Measurements from ENCODE around the gene ETS1.

- TF ChIP-seq, protein P1, sequence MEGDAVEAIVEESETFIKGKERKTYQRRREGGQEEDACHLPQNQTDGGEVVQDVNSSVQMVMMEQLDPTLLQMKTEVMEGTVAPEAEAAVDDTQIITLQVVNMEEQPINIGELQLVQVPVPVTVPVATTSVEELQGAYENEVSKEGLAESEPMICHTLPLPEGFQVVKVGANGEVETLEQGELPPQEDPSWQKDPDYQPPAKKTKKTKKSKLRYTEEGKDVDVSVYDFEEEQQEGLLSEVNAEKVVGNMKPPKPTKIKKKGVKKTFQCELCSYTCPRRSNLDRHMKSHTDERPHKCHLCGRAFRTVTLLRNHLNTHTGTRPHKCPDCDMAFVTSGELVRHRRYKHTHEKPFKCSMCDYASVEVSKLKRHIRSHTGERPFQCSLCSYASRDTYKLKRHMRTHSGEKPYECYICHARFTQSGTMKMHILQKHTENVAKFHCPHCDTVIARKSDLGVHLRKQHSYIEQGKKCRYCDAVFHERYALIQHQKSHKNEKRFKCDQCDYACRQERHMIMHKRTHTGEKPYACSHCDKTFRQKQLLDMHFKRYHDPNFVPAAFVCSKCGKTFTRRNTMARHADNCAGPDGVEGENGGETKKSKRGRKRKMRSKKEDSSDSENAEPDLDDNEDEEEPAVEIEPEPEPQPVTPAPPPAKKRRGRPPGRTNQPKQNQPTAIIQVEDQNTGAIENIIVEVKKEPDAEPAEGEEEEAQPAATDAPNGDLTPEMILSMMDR (IDR thresholded peaks at IDR 0.05): no peak
- no peak for TF ChIP-seq POLR2AphosphoS5 (IDR thresholded peaks at IDR 0.05)
- no peak for TF ChIP-seq POLR2A (IDR thresholded peaks at IDR 0.05)
- TF ChIP-seq EP300 (IDR thresholded peaks at IDR 0.05; ENCODE audit: low read depth): no peak
Measured at GRCh38 chr11:128597209-128597608, 9.9 kb upstream of the ETS1 start.

Measured in transverse colon (tissue), 4 donors.